Hepatocyte (in vitro differentiated cells): ENCODE measurements around the gene TCF7L1.

Source experiments
- CTCF ChIP-seq: fragments of 200-600 bp; sonication (generic); IDR thresholded peaks from 2 replicates; pipeline ENCODE4 v1.5.1; 2016; ENCODE audit warnings: antibody characterized with exemption, mild to moderate bottlenecking; ENCODE audit not compliant: poor library complexity
- EZH2 ChIP-seq: fragments of 200-600 bp; sonication (generic); IDR thresholded peaks from 2 replicates; pipeline ENCODE4 v1.6.1; 2016; ENCODE audit warnings: antibody characterized with exemption, mild to moderate bottlenecking, borderline replicate concordance

- TF ChIP-seq CTCF (no peak), EZH2 (no peak)
These were observed 38.1 kb upstream of the TCF7L1 start for GRCh38 chr2:85095094-85095493.
